IPS-NIHi11 (cell line): ENCODE data around the gene SYNE3.

Source experiments
- DNase-seq: peaks from one replicate; pipeline ENCODE4 v3.0.0; 2012; ENCODE audit warnings: mixed read lengths, low spot score

SYNE3 gene

GRCh38 chr14:95541346-95541745, 24.9 kb upstream of the SYNE3 start:
- DNase-seq: no peak

- no peak for DNase-seq
These were observed 23.9 kb upstream of the SYNE3 start for GRCh38 chr14:95540236-95540855.

GRCh38 chr14:95538801-95539509, 22.5 kb upstream of the SYNE3 start:
- no peak for DNase-seq

GRCh38 chr14:95537298-95538089, 21.0 kb upstream of the SYNE3 start:
- no peak for DNase-seq

- no peak for DNase-seq
These were observed 20.2 kb upstream of the SYNE3 start for GRCh38 chr14:95536671-95537070.

GRCh38 chr14:95536036-95536593, 19.7 kb upstream of the SYNE3 start:
- DNase-seq: no peak

GRCh38 chr14:95535226-95536021, 19.0 kb upstream of the SYNE3 start:
- peak; percentile 62 for DNase-seq

GRCh38 chr14:95534299-95535225, 18.1 kb upstream of the SYNE3 start, which contains the start of gene GLRX5:
Gene GLRX5 (plus strand): TSS chr14:95535050. CDS start chr14:95535090, 40 bp downstream.
- peak; percentile 100 for DNase-seq

GRCh38 chr14:95533822-95534221, 17.4 kb upstream of the SYNE3 start:
- no peak for DNase-seq

GRCh38 chr14:95533391-95533821, 17.0 kb upstream of the SYNE3 start:
- DNase-seq: no peak

- no peak for DNase-seq
These were observed 15.5 kb upstream of the SYNE3 start for GRCh38 chr14:95531969-95532368.

- no peak for DNase-seq
These were observed 15.0 kb upstream of the SYNE3 start for GRCh38 chr14:95531473-95531872.

GRCh38 chr14:95530473-95531276, 14.2 kb upstream of the SYNE3 start:
- no peak for DNase-seq

- DNase-seq: no peak
These were observed 12.8 kb upstream of the SYNE3 start for GRCh38 chr14:95529216-95529615.

GRCh38 chr14:95527387-95528002, 11.0 kb upstream of the SYNE3 start:
- no peak for DNase-seq

GRCh38 chr14:95526483-95527386, 10.3 kb upstream of the SYNE3 start:
- DNase-seq: no peak

- DNase-seq: no peak
These were observed 9.5 kb upstream of the SYNE3 start for GRCh38 chr14:95525999-95526398.
